Measurements from ENCODE around the gene CAPN11.
A peak's percentile ranks its signal among the peaks of the same experiment; 100 is the strongest.

CAPN11 gene

GRCh38 chr6:44223319-44224028 lies 64.9 kb downstream of the CAPN11 start, which contains the start of gene SLC29A1 (continued):
- TF ChIP-seq ZNF211 (tag by site-specific recombination; IDR thresholded peaks at IDR 0.05; ENCODE audit: low read depth), result no peak
- TF ChIP-seq ZNF510 (tag by site-specific recombination; IDR thresholded peaks at IDR 0.05; ENCODE audit: insufficient replicate concordance), result no peak
- no peak for TF ChIP-seq ZNF624 (tag by site-specific recombination; IDR thresholded peaks at IDR 0.05)
- no peak for TF ChIP-seq RBAK (tag by site-specific recombination; IDR thresholded peaks at IDR 0.05)
- TF ChIP-seq ZNF530 (tag by site-specific recombination; IDR thresholded peaks at IDR 0.05; ENCODE audit: low read depth), result no peak
- 0 out of 2 replicates have a peak, but pooled peaks have one; percentile 12 for TF ChIP-seq ZXDB (tag by site-specific recombination; IDR thresholded peaks at IDR 0.05)
- no peak for TF ChIP-seq ZSCAN5A (tag by site-specific recombination; IDR thresholded peaks at IDR 0.05)
- TF ChIP-seq ZNF221 (tag by site-specific recombination; IDR thresholded peaks at IDR 0.05; ENCODE audit: borderline replicate concordance), result no peak
- TF ChIP-seq ZNF623 (tag by site-specific recombination; IDR thresholded peaks at IDR 0.05), result no peak
- no peak for TF ChIP-seq ZNF423 (tag by site-specific recombination; IDR thresholded peaks at IDR 0.05)
- no peak for TF ChIP-seq KLF7 (tag by site-specific recombination; IDR thresholded peaks at IDR 0.05; ENCODE audit: borderline replicate concordance)
- no peak for TF ChIP-seq ZSCAN23 (tag by site-specific recombination; IDR thresholded peaks at IDR 0.05)
- TF ChIP-seq, protein P1, sequence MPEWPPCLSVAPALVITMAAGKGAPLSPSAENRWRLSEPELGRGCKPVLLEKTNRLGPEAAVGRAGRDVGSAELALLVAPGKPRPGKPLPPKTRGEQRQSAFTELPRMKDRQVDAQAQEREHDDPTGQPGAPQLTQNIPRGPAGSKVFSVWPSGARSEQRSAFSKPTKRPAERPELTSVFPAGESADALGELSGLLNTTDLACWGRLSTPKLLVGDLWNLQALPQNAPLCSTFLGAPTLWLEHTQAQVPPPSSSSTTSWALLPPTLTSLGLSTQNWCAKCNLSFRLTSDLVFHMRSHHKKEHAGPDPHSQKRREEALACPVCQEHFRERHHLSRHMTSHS (tag by site-specific recombination; IDR thresholded peaks at IDR 0.05), result no peak
- no peak for TF ChIP-seq ZNF629 (tag by site-specific recombination; IDR thresholded peaks at IDR 0.05)
- no peak for TF ChIP-seq ZNF175 (tag by site-specific recombination; IDR thresholded peaks at IDR 0.05)
- no peak for TF ChIP-seq ZBTB1 (tag by site-specific recombination; IDR thresholded peaks at IDR 0.05)
- TF ChIP-seq ZNF433 (tag by site-specific recombination; IDR thresholded peaks at IDR 0.05; ENCODE audit: low read depth), result no peak
- TF ChIP-seq ZNF174 (tag by site-specific recombination; IDR thresholded peaks at IDR 0.05), result no peak
- no peak for TF ChIP-seq ZBTB44 (tag by site-specific recombination; IDR thresholded peaks at IDR 0.05)
- no peak for TF ChIP-seq ZNF548 (tag by site-specific recombination; IDR thresholded peaks at IDR 0.05)
- no peak for TF ChIP-seq SCRT2 (tag by site-specific recombination; IDR thresholded peaks at IDR 0.05)
- TF ChIP-seq, protein P2, sequence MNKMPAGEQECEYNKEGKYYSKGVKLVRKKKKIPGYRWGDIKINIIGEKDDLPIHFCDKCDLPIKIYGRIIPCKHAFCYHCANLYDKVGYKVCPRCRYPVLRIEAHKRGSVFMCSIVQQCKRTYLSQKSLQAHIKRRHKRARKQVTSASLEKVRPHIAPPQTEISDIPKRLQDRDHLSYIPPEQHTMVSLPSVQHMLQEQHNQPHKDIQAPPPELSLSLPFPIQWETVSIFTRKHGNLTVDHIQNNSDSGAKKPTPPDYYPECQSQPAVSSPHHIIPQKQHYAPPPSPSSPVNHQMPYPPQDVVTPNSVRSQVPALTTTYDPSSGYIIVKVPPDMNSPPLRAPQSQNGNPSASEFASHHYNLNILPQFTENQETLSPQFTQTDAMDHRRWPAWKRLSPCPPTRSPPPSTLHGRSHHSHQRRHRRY (tag by site-specific recombination; IDR thresholded peaks at IDR 0.05), result no peak
- TF ChIP-seq KLF1 (tag by site-specific recombination; IDR thresholded peaks at IDR 0.05), result peak; percentile 49
- TF ChIP-seq, protein P3, sequence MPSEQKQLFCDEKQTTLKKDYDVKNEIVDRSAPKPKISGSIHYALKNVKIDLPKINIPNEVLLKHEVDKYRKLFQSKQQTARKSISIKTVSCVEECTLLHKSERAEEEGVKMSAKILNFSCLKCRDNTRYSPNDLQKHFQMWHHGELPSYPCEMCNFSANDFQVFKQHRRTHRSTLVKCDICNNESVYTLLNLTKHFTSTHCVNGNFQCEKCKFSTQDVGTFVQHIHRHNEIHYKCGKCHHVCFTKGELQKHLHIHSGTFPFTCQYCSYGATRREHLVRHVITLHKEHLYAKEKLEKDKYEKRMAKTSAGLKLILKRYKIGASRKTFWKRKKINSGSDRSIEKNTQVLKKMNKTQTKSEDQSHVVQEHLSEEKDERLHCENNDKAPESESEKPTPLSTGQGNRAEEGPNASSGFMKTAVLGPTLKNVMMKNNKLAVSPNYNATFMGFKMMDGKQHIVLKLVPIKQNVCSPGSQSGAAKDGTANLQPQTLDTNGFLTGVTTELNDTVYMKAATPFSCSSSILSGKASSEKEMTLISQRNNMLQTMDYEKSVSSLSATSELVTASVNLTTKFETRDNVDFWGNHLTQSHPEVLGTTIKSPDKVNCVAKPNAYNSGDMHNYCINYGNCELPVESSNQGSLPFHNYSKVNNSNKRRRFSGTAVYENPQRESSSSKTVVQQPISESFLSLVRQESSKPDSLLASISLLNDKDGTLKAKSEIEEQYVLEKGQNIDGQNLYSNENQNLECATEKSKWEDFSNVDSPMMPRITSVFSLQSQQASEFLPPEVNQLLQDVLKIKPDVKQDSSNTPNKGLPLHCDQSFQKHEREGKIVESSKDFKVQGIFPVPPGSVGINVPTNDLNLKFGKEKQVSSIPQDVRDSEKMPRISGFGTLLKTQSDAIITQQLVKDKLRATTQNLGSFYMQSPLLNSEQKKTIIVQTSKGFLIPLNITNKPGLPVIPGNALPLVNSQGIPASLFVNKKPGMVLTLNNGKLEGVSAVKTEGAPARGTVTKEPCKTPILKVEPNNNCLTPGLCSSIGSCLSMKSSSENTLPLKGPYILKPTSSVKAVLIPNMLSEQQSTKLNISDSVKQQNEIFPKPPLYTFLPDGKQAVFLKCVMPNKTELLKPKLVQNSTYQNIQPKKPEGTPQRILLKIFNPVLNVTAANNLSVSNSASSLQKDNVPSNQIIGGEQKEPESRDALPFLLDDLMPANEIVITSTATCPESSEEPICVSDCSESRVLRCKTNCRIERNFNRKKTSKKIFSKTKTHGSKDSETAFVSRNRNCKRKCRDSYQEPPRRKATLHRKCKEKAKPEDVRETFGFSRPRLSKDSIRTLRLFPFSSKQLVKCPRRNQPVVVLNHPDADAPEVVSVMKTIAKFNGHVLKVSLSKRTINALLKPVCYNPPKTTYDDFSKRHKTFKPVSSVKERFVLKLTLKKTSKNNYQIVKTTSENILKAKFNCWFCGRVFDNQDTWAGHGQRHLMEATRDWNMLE (tag by site-specific recombination; conservative IDR thresholded peaks at IDR 0.05; ENCODE audit: low read depth), result no peak
- TF ChIP-seq ZNF48 (tag by site-specific recombination; IDR thresholded peaks at IDR 0.05), result no peak
- TF ChIP-seq, protein P4, sequence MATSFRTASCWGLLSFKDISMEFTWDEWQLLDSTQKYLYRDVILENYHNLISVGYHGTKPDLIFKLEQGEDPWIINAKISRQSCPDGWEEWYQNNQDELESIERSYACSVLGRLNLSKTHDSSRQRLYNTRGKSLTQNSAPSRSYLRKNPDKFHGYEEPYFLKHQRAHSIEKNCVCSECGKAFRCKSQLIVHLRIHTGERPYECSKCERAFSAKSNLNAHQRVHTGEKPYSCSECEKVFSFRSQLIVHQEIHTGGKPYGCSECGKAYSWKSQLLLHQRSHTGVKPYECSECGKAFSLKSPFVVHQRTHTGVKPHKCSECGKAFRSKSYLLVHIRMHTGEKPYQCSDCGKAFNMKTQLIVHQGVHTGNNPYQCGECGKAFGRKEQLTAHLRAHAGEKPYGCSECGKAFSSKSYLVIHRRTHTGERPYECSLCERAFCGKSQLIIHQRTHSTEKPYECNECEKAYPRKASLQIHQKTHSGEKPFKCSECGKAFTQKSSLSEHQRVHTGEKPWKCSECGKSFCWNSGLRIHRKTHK (tag by site-specific recombination; IDR thresholded peaks at IDR 0.05), result no peak
- TF ChIP-seq HOXC10 (CRISPR knock-in tag; IDR thresholded peaks at IDR 0.05), result peak; percentile 80; the same call in 1 of the 2 replicates
- TF ChIP-seq ZNF133 (tag by site-specific recombination; IDR thresholded peaks at IDR 0.05), result no peak
- TF ChIP-seq ZSCAN30 (tag by site-specific recombination; IDR thresholded peaks at IDR 0.05), result peak; percentile 55

All from HEK293 (cell line).